PFSK-1 (cell line): ENCODE measurements around the gene MTX2.

ENCODE experiments used
- POLR2AphosphoS5 ChIP-seq: IDR thresholded peaks from 2 replicates; pipeline ENCODE4 v1.6.1; 2012; ENCODE audit warnings: low read depth, mild to moderate bottlenecking, control low read depth, low read length, moderate library complexity
- SIN3A ChIP-seq: IDR thresholded peaks from 2 replicates; pipeline ENCODE4 v1.6.1; 2012; ENCODE audit warnings: mild to moderate bottlenecking, low read length, moderate library complexity, borderline replicate concordance; ENCODE audit not compliant: insufficient read depth
- TAF1 ChIP-seq: IDR thresholded peaks from 2 replicates; pipeline ENCODE4 v1.6.1; 2012; ENCODE audit warnings: low read length, control low read depth, borderline replicate concordance; ENCODE audit not compliant: insufficient read depth

- TF ChIP-seq POLR2AphosphoS5 = no peak
- no peak for TF ChIP-seq TAF1
- TF ChIP-seq SIN3A = no peak
Measured at GRCh38 chr2:176297067-176297466, 27.8 kb downstream of the MTX2 start.
